ENCODE results near the gene ERI3.

- TF ChIP-seq EZH2 (IDR thresholded peaks at IDR 0.05) (no peak), CTCF (IDR thresholded peaks at IDR 0.05) (no peak)
Observed at GRCh38 chr1:44250068-44250781, 104.8 kb downstream of the ERI3 start.
